Sigmoid colon (tissue), 4 donors: ENCODE results near the gene PLD1.

Source experiments
- EP300 ChIP-seq, 4 donors: sonication (generic); formaldehyde crosslinking; IDR thresholded peaks; one replicate each; pipeline ENCODE4 v1.6.1; 2017; ENCODE audit warnings: antibody characterized with exemption in 4 of 4
- POLR2A ChIP-seq, 2 donors: fragments of 450-650 bp; IDR thresholded peaks; one replicate each; pipeline ENCODE4 v1.6.1; 2016; ENCODE audit warnings: antibody characterized with exemption in 2 of 2, mild to moderate bottlenecking in 2 of 2, moderate library complexity in 2 of 2
- POLR2AphosphoS5 ChIP-seq, 4 donors: sonication (generic); formaldehyde crosslinking; IDR thresholded peaks; one replicate each; pipeline ENCODE4 v1.6.1; 2017; ENCODE audit warnings: antibody characterized with exemption in 4 of 4
- TF ChIP-seq, protein P1 (sequence below), 4 experiments: fragments of 450-650 bp in 3 of 4; fragments of 200-600 bp in 1 of 4; IDR thresholded peaks; one replicate each; pipeline ENCODE4 v1.5.1; 2016 to 2019; ENCODE audit warnings: antibody characterized with exemption in 4 of 4, mild to moderate bottlenecking in 3 of 4, moderate library complexity in 2 of 4

DNA sequence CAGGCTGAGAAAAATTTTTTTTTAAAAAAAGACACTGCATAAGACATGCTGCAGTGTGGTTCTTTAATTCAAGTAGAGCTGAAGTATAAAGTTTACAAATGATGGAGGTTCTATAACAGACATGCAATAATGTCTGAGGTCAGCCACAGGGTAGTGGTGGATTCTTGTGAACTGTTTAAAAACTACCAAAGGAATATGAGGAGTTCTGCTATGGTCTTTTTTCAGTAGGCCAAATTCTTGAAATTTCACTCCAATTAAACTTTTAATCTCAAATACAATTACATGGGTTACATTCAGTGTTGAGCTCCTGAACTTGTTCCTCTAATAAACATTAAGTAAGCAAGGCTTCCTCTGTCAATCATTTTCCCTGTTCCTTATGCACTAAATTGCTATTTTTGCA lies 122.7 kb downstream of the PLD1 start:
- TF ChIP-seq, protein P1, sequence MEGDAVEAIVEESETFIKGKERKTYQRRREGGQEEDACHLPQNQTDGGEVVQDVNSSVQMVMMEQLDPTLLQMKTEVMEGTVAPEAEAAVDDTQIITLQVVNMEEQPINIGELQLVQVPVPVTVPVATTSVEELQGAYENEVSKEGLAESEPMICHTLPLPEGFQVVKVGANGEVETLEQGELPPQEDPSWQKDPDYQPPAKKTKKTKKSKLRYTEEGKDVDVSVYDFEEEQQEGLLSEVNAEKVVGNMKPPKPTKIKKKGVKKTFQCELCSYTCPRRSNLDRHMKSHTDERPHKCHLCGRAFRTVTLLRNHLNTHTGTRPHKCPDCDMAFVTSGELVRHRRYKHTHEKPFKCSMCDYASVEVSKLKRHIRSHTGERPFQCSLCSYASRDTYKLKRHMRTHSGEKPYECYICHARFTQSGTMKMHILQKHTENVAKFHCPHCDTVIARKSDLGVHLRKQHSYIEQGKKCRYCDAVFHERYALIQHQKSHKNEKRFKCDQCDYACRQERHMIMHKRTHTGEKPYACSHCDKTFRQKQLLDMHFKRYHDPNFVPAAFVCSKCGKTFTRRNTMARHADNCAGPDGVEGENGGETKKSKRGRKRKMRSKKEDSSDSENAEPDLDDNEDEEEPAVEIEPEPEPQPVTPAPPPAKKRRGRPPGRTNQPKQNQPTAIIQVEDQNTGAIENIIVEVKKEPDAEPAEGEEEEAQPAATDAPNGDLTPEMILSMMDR (IDR thresholded peaks at IDR 0.05): no peak
- TF ChIP-seq POLR2AphosphoS5 (IDR thresholded peaks at IDR 0.05): no peak
- TF ChIP-seq EP300 (IDR thresholded peaks at IDR 0.05): no peak
- no peak for TF ChIP-seq POLR2A (IDR thresholded peaks at IDR 0.05)
